GM18505 (cell line): ENCODE data around the gene NR3C1.

Source experiments
- ATAC-seq: cut with Tn5 transposase; IDR thresholded peaks from one replicate; pipeline ENCODE4 v1.9.1; 2021; ENCODE audit not compliant: unreplicated experiment
- POLR2A ChIP-seq: IDR thresholded peaks from 4 replicates; pipeline ENCODE4 v1.6.1; 2011; ENCODE audit warnings: borderline replicate concordance; ENCODE audit not compliant: insufficient read depth, insufficient read length; ENCODE audit errors: extremely low read depth

The NR3C1 gene

DNA sequence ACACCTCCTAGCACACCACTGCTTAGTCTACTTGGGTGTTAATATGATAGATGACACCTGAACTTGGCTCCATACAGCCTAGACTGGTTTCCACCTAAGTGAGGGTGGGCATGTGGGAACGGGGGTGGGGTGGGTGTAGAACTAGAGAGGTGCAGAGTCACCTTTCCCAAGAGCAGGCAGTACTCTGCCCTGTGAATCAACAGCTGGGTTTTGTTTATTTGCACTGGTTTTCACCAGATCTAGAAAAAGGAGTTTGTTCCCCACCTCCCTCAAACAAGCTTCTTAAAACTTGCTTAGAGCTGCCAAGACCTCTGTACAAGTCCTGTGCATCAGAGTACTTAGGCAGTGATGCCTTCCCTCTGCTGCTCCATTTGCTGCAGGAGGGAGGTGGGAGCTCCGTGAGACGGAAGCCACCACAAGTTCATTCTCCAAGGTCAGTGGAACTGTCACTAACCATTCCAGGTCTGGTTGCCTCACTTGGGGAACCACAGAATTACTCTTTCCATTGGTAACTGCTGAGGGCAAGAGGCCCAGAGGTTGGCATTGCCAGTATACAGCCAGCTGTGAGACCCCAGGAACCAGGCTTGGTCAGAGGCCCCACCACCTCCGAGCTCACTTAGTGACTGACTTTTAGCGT lies 163.5 kb downstream of the NR3C1 start:
- no peak for ATAC-seq
- no peak for TF ChIP-seq POLR2A

DNA sequence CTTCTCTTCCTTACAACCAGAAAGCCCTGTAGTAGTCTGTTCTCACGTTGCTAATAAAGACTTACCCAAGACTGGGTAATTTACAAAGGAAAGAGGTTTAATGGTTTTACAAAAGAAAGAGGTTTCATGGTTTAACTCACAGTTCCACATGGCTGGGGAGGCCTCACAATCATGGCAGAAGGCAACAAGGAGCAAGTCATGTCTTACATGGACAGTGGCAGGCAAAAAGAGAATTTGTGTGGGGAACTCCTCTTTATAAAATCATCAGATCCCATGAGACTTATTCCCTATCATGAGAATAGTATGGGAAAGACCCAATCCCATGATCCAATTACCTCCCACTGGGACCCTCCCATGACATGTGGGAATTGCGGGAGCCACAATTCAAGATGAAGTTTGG lies 164.9 kb downstream of the NR3C1 start:
- TF ChIP-seq POLR2A = no peak
- no peak for ATAC-seq

DNA sequence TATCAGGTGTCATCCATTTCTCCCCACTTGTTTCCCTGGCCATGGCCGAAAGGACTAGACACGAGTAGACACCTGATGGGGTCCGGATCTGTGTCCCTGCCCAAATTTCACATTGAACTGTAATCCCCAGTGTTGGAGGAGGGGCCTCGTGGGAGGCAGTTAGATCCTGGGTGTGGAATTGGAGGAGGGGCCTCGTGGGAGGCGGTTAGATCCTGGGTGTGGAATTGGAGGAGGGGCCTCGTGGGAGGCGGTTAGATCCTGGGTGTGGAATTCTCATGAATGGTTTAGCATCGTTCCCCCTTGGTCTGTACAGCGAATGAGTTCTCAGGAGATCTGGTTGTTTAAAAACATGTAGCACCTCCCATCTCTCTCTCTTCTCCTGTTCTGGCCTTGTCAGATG lies 165.8 kb downstream of the NR3C1 start:
- ATAC-seq = no peak
- TF ChIP-seq POLR2A = no peak

DNA sequence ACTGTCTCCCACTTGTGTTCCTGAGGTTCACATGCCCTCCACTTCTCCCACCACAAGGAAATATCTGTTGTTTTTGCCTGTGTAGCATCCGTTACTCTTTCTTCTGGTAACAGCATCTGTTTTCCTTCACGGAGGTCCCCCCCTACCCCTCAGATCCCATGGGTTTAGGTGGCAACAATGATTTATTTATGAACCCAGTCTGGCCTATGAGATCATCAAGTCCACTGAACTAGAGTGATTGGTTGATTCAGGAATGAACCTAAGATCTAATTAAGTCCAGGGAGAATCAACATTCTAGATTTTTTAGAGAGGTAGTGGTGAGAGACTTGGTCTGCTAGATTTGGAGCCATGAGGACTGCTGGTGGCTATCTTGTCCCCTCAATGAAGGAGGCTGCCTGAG lies 166.8 kb downstream of the NR3C1 start:
- no peak for TF ChIP-seq POLR2A
- no peak for ATAC-seq

DNA sequence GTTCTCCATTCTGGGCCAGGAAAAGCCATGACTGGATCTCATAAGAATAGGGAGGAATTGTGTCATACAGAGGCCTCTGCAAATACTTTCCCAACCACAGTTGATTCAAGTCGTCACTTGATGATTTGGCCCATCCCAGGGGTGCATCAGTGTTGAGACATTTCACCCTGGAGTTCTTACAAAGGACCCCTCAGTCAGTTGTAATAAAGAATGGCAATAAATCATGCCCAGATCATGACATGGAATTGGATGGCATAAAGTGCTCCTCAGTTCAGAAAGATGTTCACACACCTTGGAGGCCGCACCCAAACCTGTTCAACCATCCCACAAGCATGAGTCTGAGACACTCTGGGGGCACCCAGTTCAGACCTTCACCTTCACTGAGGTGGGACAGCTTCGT lies 168.1 kb downstream of the NR3C1 start:
- no peak for TF ChIP-seq POLR2A
- ATAC-seq = no peak

DNA sequence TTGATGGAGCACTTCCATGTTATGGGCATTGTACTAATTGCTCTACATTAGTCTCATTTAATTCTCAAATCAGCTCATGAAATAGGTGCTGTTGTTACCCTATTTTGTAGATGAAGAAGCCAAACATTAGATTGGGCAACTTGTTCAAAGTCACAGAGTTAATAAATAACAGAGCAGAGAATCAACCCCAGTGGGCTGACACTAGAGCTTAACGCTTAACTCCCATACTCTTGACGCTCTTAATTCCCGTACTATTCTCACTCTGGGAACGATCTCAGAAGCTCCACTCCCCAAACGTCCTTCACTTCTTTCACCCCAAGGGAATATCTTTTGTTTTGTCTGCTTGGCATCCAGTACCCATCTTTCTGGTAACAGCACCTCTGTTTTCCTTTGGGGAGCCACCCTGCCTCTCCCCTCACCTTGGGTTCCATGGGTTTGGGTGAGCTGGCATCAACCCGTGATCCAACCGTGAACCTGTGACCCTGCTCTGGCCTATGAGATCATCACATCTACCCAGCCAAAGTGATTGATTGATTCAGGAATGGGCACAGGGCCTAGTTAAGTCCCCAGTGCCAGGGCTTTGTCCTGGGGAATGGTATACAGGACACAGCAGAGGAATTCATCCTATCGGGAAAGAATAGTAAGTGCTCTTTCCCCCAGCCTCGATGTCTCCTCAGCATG lies 169.2 kb downstream of the NR3C1 start:
- no peak for TF ChIP-seq POLR2A
- ATAC-seq = no peak

DNA sequence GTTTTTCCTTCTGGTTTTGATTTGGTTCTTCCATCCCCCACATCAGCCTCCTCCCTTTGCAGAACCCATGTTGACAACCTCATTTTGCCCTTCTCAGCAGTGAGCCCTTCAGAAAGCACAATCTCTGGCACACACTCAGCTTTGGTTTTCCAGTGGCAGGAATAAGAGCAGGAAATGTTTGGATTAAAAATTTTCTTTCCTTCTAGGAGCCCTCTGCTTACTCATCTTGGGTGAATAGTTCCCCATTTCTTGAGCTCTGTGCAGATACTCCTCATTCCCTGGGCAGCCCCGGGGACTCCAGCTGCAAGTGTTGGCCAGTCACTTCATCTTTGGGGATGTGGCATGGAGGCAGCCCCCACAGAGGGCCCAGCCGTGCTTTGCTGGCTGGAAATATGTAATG lies 170.5 kb downstream of the NR3C1 start:
- no peak for ATAC-seq
- no peak for TF ChIP-seq POLR2A

DNA sequence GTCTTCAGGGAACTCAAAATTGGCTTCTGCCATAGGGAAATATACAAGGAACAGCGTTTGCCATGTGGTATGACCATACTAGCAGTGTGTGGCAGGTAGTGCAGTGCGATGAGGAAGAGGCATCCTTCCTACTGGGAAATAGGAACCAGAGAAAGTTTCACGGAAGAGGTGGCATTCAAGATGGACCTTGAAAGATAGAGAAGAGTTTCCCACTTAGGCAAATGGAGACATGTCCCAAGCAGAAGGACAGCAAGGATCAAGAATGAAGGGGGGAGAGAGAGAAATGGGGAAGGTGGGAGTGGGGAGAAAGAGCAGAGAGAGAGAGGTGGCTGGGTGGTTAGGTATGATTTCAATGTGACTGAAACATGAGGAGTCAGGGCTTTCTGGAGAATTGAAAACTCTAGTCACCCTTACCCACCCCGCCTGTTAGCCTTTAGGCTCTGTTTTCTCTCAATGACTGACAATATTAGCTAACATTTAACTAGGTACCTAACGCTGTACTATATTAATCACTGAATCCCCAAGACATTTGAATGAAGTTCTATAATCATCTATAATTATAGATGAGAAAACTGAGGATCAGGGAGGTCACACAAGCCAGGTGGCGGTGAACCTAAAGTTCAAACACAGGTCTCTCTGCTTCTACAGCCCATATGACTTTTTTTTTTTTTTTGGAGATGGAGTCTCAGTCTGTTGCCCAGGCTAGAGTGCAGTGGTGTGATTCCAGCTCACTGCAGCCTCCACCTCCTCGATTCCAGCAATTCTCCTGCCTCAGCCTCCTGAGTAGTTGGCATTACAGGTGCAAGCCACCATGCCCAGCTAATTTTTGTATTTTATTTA lies 171.3 kb downstream of the NR3C1 start:
- no peak for TF ChIP-seq POLR2A
- ATAC-seq = no peak

DNA sequence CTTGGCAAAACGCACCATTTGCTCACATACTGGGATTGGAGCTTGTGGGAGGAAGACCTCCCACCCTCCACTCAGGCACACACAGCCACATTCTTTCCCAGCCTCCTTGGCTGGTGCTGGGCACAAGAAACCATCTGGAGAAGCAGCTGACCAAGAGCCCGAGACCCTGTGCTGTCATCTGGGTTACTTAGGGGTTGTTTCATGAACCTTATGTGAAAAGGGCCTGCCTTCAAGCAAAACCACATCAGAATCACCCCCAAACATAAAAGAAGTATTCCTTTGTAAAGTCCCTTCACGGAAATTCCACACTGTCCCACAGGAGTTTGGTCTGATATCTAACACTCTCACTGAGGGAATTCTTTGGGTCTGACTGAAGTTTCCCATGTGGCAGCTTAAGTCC lies 172.1 kb downstream of the NR3C1 start:
- ATAC-seq = no peak
- TF ChIP-seq POLR2A = no peak

DNA sequence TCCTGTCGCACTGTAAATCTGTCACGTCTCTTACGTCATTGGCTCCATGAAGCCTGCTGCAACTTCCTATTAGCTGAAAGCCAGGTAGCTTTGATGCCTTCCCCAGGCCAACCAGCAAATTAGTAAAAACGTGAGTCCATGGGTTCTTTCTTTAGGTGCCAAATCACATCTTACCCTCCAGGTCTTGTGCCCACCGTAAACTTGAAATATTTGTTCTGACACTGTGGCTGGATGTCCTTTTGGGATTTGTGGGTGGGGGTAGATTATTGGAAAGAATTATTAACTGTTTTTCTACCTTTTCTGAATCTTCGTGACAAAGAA lies 172.8 kb downstream of the NR3C1 start:
- no peak for ATAC-seq
- no peak for TF ChIP-seq POLR2A

DNA sequence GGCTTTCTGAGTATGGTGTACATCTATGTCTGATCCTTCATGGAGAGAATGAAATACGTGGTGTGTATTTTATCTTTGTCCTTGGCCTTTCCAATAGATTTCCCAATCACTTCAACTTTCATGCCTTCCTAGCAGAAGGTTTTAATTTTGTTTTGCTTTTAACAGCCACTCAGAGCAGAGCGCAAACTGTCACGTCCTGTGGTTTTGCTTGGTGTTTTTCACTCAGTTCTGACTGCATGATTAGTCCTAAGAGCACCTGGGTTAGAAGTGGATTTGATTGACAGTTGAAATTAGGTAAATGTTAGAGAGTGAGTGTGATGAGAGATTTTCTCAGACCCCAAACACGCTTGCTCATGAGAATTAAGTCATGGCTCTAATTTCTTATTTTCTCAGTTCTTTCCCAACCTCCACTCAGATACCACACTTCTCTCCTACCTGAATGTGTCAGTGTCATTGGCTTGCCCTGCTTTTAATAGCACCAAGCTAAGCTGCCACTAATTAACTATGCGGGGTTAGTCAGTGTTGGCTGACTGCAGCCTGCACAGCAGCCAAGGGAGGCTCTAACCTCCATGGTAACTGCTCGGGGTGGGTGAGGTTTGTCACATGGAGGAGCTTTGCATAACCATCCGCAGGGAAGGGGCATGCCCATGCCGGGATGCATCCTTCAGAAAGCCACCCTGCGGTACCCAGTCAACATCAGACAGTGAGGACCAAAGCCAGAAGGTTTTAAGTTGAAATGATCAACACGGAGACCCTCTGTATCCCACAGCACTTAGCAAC lies 173.4 kb downstream of the NR3C1 start:
- ATAC-seq = peak; percentile 93
- no peak for TF ChIP-seq POLR2A

DNA sequence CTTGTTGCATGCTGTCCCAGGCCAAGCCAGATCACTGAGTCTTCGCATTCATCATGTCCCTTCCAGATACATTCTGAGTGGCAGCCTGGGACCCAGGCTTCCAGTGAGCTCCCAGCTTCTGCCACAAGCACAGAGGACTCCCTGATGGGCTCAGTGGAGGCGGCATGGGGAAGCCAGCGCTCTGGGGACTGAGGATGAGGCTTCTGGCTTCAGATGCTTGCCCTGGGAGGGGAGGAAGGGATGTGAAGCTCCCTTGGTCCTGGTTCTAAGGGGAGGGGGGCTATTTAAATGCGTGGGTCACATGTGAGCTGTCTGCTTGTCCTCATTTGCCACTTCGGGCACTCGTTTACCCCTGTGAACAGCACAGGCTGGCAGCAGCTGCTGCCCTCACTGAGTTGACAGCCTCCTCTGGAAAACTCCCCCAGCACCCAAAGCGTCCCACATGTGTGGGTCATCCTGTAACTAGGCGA lies 174.0 kb downstream of the NR3C1 start:
- no peak for TF ChIP-seq POLR2A

More for the DNA sequence above, 174.0 kb downstream of the NR3C1 start:
- ATAC-seq = peak; percentile 40
